Mesodermal cell (in vitro differentiated cells): ENCODE measurements around the gene EPHX1.

Experiments used
- H3K27ac ChIP-seq: 2 replicates; pipeline ENCODE4 v1.7.0; 2013; ENCODE audit warnings: mild to moderate bottlenecking, low read depth, low read length, moderate library complexity; ENCODE audit not compliant: severe bottlenecking
- H3K36me3 ChIP-seq: 2 replicates; pipeline ENCODE4 v1.7.1; 2013; ENCODE audit warnings: mild to moderate bottlenecking, low read length, moderate library complexity; ENCODE audit not compliant: control insufficient read depth, insufficient read depth
- H3K4me1 ChIP-seq: one replicate; pipeline ENCODE4 v1.7.1; 2013; ENCODE audit warnings: mild to moderate bottlenecking, low read length; ENCODE audit not compliant: insufficient read depth, control insufficient read depth, poor library complexity, severe bottlenecking
- H3K4me3 ChIP-seq: 2 replicates; pipeline ENCODE4 v1.7.0; 2013; ENCODE audit warnings: low read length, control low read depth, mild to moderate bottlenecking; ENCODE audit not compliant: insufficient read depth, poor library complexity, severe bottlenecking; ENCODE audit errors: extremely low read depth
- H3K9me3 ChIP-seq: 2 replicates; pipeline ENCODE4 v1.7.1; 2013; ENCODE audit warnings: mild to moderate bottlenecking, low read length, moderate library complexity; ENCODE audit not compliant: control insufficient read depth
- WGBS, 2 experiments: methylation state at CpG; one replicate each; pipeline ENCODE4 v1.1.5; 2013; ENCODE audit warnings: missing lambda C conversion rate in 2 of 2; ENCODE audit not compliant: insufficient coverage in 2 of 2; 5-methylcytosine and 5-hydroxymethylcytosine counted together

EPHX1 gene

DNA sequence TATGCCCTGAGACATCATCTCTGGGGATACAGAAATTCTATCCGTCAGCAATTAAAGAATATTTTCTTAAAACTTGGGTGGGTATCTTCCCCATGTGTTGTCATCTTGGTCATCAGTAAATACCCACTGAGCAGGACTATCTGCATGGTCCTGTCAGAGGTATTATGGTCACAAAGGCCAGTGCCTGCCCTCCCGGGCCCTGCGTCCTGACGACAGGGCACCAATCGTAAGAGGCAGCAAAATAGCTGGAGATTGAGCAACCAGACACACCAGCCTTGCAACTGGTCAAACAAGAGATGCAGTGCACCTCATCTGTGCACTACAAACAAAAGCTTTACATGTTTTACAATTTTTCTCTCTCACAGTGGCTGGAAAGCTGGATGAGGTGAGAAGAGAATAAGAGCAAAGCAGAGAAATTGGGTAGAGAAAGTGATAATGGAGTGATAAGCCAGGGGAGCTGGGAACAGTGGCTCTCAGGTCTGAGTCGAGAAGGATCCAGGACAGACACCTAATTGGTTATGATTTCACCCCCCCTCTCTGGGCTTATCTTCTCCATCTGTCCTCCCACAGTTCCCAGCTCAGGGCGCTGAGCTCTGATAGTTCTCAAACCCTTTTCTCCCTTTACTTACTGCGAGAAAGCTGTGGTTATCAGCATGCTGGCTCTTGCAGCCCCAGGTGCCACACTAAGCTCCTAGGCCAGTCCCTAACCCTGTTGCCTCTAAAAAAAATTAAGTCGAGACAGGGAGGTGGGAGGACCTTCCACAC lies 41.1 kb upstream of the EPHX1 start:
- 78 to 87% methylated on average over 7 of the region's 9 CpGs for whole genome bisulfite sequencing, 2 experiments

DNA sequence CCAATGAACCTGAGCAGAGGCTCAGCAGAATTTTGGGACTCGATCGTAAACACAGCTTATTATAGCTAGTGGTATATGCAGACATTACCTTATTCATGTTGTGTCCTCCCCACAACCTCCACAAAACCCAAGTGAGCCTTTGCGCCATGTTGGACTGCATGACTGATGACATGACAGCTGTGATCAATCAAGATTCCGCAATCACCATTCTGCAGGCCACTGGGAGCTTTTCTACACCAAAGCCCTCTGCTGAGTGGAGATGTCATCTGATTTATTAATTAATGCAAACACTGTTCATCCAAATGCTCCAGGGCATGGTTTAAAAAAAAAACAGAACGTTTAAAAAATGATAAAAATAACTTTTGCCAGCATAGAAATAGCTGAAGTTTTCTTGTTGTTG lies 40.2 kb upstream of the EPHX1 start:
- H3K4me3 ChIP-seq = no peak overlapping the region

More for the DNA sequence above, 41.1 kb upstream of the EPHX1 start:
- H3K36me3 ChIP-seq = no peaks in the 10 kb centered on the region
- H3K4me1 ChIP-seq = peaks cover 56% of the 10 kb centered on the region
- no peaks in the 10 kb centered on the region for H3K9me3 ChIP-seq
- no peak overlapping the region for H3K4me3 ChIP-seq
- H3K27ac ChIP-seq = peak overlapping the region; percentile 13

GRCh38 chr1:225770561-225771248 lies 39.2 kb upstream of the EPHX1 start:
- 52 to 54% methylated on average over 8 of the region's 11 CpGs for WGBS, 2 experiments

More for the DNA sequence above, 40.2 kb upstream of the EPHX1 start:
- Histone ChIP-seq H3K9me3 (no peaks in the 10 kb centered on the region), H3K36me3 (no peaks in the 10 kb centered on the region), H3K27ac (no peak overlapping the region), H3K4me1 (peaks cover 52% of the 10 kb centered on the region)
- WGBS, 2 experiments = 80% methylated on average over 1 of the region's 5 CpGs

DNA sequence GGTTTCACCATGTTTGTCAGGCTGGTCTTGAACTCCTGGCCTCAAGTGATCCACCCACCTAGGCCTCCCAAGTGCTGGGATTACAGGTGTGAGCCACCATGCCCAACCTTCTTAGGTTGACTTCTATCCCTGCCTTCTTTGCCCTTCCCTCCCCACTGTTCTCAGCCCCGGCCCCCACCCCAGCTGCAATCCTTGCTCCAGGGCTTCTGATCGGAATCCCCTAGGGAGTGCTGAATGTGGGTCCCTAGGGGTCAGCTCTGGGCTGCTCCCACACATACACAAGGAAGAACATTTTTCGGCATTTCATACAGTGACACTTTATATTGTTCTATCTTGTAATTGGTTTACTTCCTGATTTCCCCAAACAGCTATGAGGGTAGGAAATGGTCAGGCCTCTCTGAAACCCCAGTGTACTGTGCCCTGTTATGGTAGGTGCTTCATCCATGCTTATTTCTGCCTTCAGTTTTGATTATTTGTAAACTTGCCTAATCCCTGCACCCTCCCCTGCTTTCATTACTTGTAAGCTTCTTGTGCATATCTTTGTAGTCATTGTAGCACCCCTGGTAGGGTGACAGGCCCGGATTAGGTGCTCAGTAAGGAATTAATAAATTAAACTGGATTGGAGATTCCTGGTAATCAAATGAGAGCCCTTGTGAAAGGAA lies 38.1 kb upstream of the EPHX1 start:
- WGBS, 2 experiments = 75 to 91% methylated on average over 1 of the region's 4 CpGs

More at GRCh38 chr1:225770561-225771248, 39.2 kb upstream of the EPHX1 start:
- Histone ChIP-seq H3K36me3 (no peaks in the 10 kb centered on the region), H3K9me3 (no peaks in the 10 kb centered on the region), H3K27ac (no peak overlapping the region), H3K4me1 (peaks cover 49% of the 10 kb centered on the region), H3K4me3 (no peak overlapping the region)

GRCh38 chr1:225772323-225772768 lies 37.6 kb upstream of the EPHX1 start:
- no peak overlapping the region for H3K4me3 ChIP-seq
- no peaks in the 10 kb centered on the region for H3K36me3 ChIP-seq
- no peaks in the 10 kb centered on the region for H3K9me3 ChIP-seq
- 4 to 10% methylated on average over 2 to 3 of the region's 5 CpGs for WGBS, 2 experiments
- peaks cover 38% of the 10 kb centered on the region for H3K4me1 ChIP-seq
- peak overlapping the region; percentile 17 for H3K27ac ChIP-seq

More for the DNA sequence above, 38.1 kb upstream of the EPHX1 start:
- Histone ChIP-seq H3K9me3 (no peaks in the 10 kb centered on the region), H3K27ac (peak overlapping the region; percentile 17), H3K4me1 (peaks cover 44% of the 10 kb centered on the region), H3K4me3 (no peak overlapping the region), H3K36me3 (no peaks in the 10 kb centered on the region)

- H3K4me3 ChIP-seq = no peak overlapping the region
- H3K9me3 ChIP-seq = no peaks in the 10 kb centered on the region
- peaks cover 33% of the 10 kb centered on the region for H3K4me1 ChIP-seq
- H3K36me3 ChIP-seq = no peaks in the 10 kb centered on the region
- WGBS, 2 experiments = 100% methylated on average over 1 to 2 of the region's 4 CpGs
- peak overlapping the region; percentile 17 for H3K27ac ChIP-seq
Measured at GRCh38 chr1:225772848-225773247, 37.1 kb upstream of the EPHX1 start.

GRCh38 chr1:225774281-225775147 lies 35.4 kb upstream of the EPHX1 start:
- 22 to 74% methylated on average over 1 to 3 of the region's 3 CpGs for WGBS, 2 experiments
- Histone ChIP-seq H3K36me3 (peaks cover 8% of the 10 kb centered on the region), H3K27ac (no peak overlapping the region), H3K4me1 (peaks cover 18% of the 10 kb centered on the region), H3K4me3 (no peak overlapping the region), H3K9me3 (no peaks in the 10 kb centered on the region)

GRCh38 chr1:225776294-225776693 lies 33.6 kb upstream of the EPHX1 start:
- WGBS, 2 experiments = 88 to 100% methylated on average over 1 to 2 of the region's 4 CpGs
- H3K4me3 ChIP-seq = no peak overlapping the region
- H3K4me1 ChIP-seq = peaks cover 23% of the 10 kb centered on the region
- peaks cover 22% of the 10 kb centered on the region for H3K36me3 ChIP-seq
- H3K9me3 ChIP-seq = no peaks in the 10 kb centered on the region
- no peak overlapping the region for H3K27ac ChIP-seq

- WGBS, 2 experiments = 21 to 54% methylated on average over 11 to 12 of the region's 18 CpGs
- peaks cover 17% of the 10 kb centered on the region for H3K4me1 ChIP-seq
- H3K9me3 ChIP-seq = no peaks in the 10 kb centered on the region
- peaks cover 30% of the 10 kb centered on the region for H3K36me3 ChIP-seq
- H3K27ac ChIP-seq = peak overlapping the region; percentile 2
- H3K4me3 ChIP-seq = peak overlapping the region; percentile 86
Measured at GRCh38 chr1:225777058-225777582, 32.8 kb upstream of the EPHX1 start.
